Panc1 (cell line): Measurements from ENCODE around the gene SRXN1.

Experiments
- CTCF ChIP-seq: fragments of 450-650 bp; IDR thresholded peaks from 2 replicates; pipeline ENCODE4 v1.5.1; 2017; ENCODE audit warnings: mild to moderate bottlenecking
- POLR2AphosphoS5 ChIP-seq: IDR thresholded peaks from 2 replicates; pipeline ENCODE4 v1.6.1; 2012; ENCODE audit warnings: mild to moderate bottlenecking, low read depth, low read length, moderate library complexity
- REST ChIP-seq, 2 experiments: IDR thresholded peaks; 2 replicates each; pipeline ENCODE4 v1.6.1; 2011 to 2012; ENCODE audit warnings: low read depth in 2 of 2, control low read depth in 1 of 2, low read length in 1 of 2, mild to moderate bottlenecking in 1 of 2, moderate library complexity in 1 of 2; ENCODE audit not compliant: insufficient read depth in 1 of 2

- TF ChIP-seq CTCF (no peak), POLR2AphosphoS5 (no peak), REST (IDR thresholded peaks at IDR 0.05; ENCODE audit: insufficient read depth in 1 of 2, low read depth in 2 of 2, low read length in 1 of 2) (no peak)
These were observed 34.0 kb downstream of the SRXN1 start for GRCh38 chr20:618980-619379.
